Tibial artery (tissue), 4 donors: ENCODE measurements around the gene HOXA5.

ENCODE experiments used
- DNase-seq, 2 donors: peaks; one replicate each; pipeline ENCODE4 v3.0.0-alpha.2; 2019
- H3K27ac ChIP-seq, 2 donors: fragments of 200-600 bp; sonication (generic) in 1 of 2; 1 replicate in 1 of 2; 2 replicates in 1 of 2; pipeline ENCODE4 v1.5.1; 2018 to 2019; ENCODE audit warnings: mild to moderate bottlenecking in 1 of 2
- H3K27me3 ChIP-seq, 2 donors: fragments of 200-600 bp; sonication (generic) in 1 of 2; one replicate each; pipeline versions ENCODE4 v1.5.1 to v1.6.0; 2016 to 2019
- H3K36me3 ChIP-seq, 3 donors: fragments of 200-600 bp; sonication (generic) in 2 of 3; one replicate each; pipeline ENCODE4 v1.5.1; 2016 to 2019; ENCODE audit warnings: mild to moderate bottlenecking in 2 of 3
- H3K4me1 ChIP-seq, 4 donors: fragments of 200-600 bp; sonication (generic) in 2 of 4; 1 replicate in 3 of 4; 2 replicates in 1 of 4; pipeline ENCODE4 v1.5.1; 2016 to 2019
- H3K4me3 ChIP-seq, 2 donors: fragments of 200-600 bp; sonication (generic) in 1 of 2; 1 replicate in 1 of 2; 2 replicates in 1 of 2; pipeline ENCODE4 v1.5.1; 2018 to 2019; ENCODE audit warnings: mild to moderate bottlenecking in 2 of 2
- H3K9me3 ChIP-seq, 3 donors: fragments of 200-600 bp; sonication (generic) in 1 of 3; one replicate each; pipeline ENCODE4 v1.5.1; 2016 to 2019
- intact Hi-C: fragments of 100-400 bp; cut with DNase I; formaldehyde crosslinking; loops from one replicate; pipeline ENCODE4 v1.15.0; 2023; ENCODE audit warnings: low total_unique reads
- TF ChIP-seq, protein P1 (sequence below), 2 experiments: fragments of 200-600 bp in 1 of 2; fragments of 450-650 bp in 1 of 2; IDR thresholded peaks; one replicate each; pipeline ENCODE4 v1.5.1; 2017 to 2019; ENCODE audit warnings: antibody characterized with exemption in 2 of 2, mild to moderate bottlenecking in 1 of 2, moderate library complexity in 1 of 2

The HOXA5 gene

DNA sequence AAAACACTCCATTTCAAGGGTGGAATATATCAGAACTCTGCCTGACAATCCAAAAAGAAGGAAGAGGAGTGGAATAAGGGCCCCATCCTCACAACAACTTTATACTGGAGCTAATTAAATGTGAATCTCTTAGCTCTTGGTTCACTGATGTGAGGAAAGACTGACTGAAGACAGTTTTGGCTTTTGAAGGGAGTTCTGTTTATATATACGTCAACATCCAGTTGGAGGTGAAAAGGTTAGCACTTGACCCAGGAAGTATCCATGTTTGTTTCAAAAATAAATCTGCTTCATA, 50.7 kb downstream of the HOXA5 start:
- Histone ChIP-seq H3K4me3 (no peak overlapping the region), H3K27ac (no peak overlapping the region), H3K27me3 (peaks cover 0 to 17% of the 10 kb centered on the region in 2 donors), H3K9me3 (peaks cover 0 to 5% (median 0%) of the 10 kb centered on the region in 3 donors), H3K36me3 (no peaks in the 10 kb centered on the region), H3K4me1 (peaks cover 0 to 12% (median 8%) of the 10 kb centered on the region in 4 donors)
- no peak for DNase-seq
- TF ChIP-seq, protein P1, sequence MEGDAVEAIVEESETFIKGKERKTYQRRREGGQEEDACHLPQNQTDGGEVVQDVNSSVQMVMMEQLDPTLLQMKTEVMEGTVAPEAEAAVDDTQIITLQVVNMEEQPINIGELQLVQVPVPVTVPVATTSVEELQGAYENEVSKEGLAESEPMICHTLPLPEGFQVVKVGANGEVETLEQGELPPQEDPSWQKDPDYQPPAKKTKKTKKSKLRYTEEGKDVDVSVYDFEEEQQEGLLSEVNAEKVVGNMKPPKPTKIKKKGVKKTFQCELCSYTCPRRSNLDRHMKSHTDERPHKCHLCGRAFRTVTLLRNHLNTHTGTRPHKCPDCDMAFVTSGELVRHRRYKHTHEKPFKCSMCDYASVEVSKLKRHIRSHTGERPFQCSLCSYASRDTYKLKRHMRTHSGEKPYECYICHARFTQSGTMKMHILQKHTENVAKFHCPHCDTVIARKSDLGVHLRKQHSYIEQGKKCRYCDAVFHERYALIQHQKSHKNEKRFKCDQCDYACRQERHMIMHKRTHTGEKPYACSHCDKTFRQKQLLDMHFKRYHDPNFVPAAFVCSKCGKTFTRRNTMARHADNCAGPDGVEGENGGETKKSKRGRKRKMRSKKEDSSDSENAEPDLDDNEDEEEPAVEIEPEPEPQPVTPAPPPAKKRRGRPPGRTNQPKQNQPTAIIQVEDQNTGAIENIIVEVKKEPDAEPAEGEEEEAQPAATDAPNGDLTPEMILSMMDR (IDR thresholded peaks at IDR 0.05) = no peak
- intact Hi-C loops = loop anchor here (5.0 to 10.0 kb wide), 2 partner anchors 235 to 1228 kb away; no protein-coding TSS in a partner anchor

DNA sequence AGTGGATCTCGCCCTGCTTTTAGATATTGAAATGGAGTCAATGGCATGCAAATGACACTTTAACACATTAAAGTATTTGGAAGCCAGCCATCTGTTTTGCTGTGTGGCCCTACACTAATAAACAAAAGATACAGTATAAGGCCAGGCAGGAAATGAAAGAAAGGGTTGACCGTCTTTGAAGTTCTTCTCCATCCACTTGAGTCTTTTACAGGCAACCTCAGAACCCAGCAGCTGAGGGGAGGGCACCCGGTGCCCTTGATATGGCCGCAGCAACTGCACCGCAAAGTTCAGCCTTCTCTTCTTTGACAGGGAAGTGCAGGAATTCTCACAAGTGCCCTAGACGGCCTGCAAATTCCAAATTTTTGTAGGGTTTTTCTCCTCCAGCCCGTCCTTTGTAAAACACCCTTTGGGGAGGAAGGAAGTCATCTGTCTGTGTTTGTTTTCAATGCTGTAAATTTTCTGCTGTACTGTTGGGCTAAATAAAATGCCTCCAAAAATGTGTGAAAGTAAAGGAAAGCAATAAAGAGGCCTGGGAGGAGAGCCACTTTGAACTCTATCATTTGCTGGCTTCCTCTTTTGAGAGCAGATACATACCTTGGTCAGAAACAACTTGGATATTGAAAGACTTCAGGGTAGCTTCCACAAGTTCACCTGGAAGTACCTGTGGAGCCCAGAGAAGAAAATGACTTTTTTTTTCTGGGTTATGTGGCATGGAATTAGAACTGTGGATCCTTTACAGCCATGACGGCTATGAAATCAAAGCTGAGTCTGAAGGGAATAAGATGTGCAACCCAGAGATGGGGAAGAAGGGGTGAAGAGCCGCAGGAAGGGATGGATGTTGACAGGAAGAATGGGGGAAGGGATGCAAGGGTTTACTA, 51.3 kb downstream of the HOXA5 start:
- intact Hi-C loops = loop anchor here (5.0 to 10.0 kb wide), 2 partner anchors 235 to 1227 kb away; no protein-coding TSS in a partner anchor
- H3K36me3 ChIP-seq = no peaks in the 10 kb centered on the region
- no peak overlapping the region for H3K4me3 ChIP-seq
- H3K4me1 ChIP-seq = peaks cover 0 to 6% (median 2%) of the 10 kb centered on the region in 4 donors
- TF ChIP-seq, protein P1 (IDR thresholded peaks at IDR 0.05) = no peak
- H3K27ac ChIP-seq = no peak overlapping the region
- H3K9me3 ChIP-seq = peaks cover 0 to 5% (median 0%) of the 10 kb centered on the region in 3 donors
- peaks cover 0 to 23% of the 10 kb centered on the region in 2 donors for H3K27me3 ChIP-seq
- no peak for DNase-seq

DNA sequence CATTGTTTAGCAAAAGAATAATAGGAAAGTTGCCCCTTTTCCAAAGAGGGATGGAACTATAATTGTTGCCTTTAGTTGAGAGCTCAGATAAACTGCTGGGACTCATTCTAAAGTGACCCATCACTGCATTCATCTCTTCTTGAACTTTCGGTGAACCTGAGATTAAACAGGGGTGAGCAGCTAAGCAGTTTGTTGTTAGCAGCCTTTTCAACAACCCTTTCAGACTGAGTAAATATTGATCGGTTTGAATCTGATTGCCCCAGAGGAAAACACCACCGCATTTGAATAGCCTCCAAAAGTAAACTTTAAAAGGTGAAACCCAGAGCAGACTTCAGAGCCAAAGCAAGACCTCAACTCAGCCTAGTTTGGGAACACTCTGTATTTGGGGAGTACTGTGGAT, 52.4 kb downstream of the HOXA5 start:
- H3K27me3 ChIP-seq = peaks cover 0 to 28% of the 10 kb centered on the region in 2 donors
- intact Hi-C loops = loop anchor here (5.0 to 10.0 kb wide), 2 partner anchors 234 to 1226 kb away; no protein-coding TSS in a partner anchor

More for the DNA sequence above, 52.4 kb downstream of the HOXA5 start:
- DNase-seq = no peak
- TF ChIP-seq, protein P1 (IDR thresholded peaks at IDR 0.05) = no peak
- H3K4me3 ChIP-seq = no peak overlapping the region
- peaks cover 0 to 5% (median 0%) of the 10 kb centered on the region in 3 donors for H3K9me3 ChIP-seq
- H3K36me3 ChIP-seq = no peaks in the 10 kb centered on the region
- no peak overlapping the region for H3K27ac ChIP-seq
- peaks cover 0 to 4% (median 0%) of the 10 kb centered on the region in 4 donors for H3K4me1 ChIP-seq
